Esophagus squamous epithelium (tissue), 5 donors: ENCODE measurements around the gene HNRNPAB. TPM values are rescaled to one million over a fixed set of nuclear protein-coding genes. Genes with fewer than 3 reads are reported as not detected.

Source experiments
- DNase-seq: peaks from one replicate; lab custom pipeline; 2025; lab: John Stamatoyannopoulos, UW
- H3K27ac ChIP-seq, 4 donors: fragments of 200-600 bp; sonication (generic); one replicate each; pipeline ENCODE4 v1.5.1; 2016 to 2019; ENCODE audit warnings: mild to moderate bottlenecking in 1 of 4
- H3K27me3 ChIP-seq, 4 donors: fragments of 200-600 bp; sonication (generic); 1 replicate in 3 of 4; 2 replicates in 1 of 4; pipeline versions ENCODE4 v1.5.1 to v1.6.0; 2017 to 2021; ENCODE audit warnings: antibody characterized with exemption in 1 of 4
- H3K36me3 ChIP-seq, 3 donors: fragments of 200-600 bp; sonication (generic); one replicate each; pipeline ENCODE4 v1.5.1; 2016 to 2019
- H3K4me1 ChIP-seq, 3 donors: fragments of 200-600 bp; sonication (generic); one replicate each; pipeline ENCODE4 v1.5.1; 2017 to 2019
- H3K4me3 ChIP-seq, 4 donors: fragments of 200-600 bp; sonication (generic); 1 replicate in 3 of 4; 2 replicates in 1 of 4; pipeline ENCODE4 v1.5.1; 2016 to 2019; ENCODE audit warnings: mild to moderate bottlenecking in 2 of 4, moderate library complexity in 1 of 4
- H3K9me3 ChIP-seq, 3 donors: fragments of 200-600 bp; sonication (generic); one replicate each; pipeline ENCODE4 v1.5.1; 2016 to 2019
- CTCF ChIP-seq, 6 experiments: fragments of 450-650 bp in 4 of 6; fragments of 200-600 bp in 2 of 6; sonication (generic) in 2 of 6; IDR thresholded peaks; one replicate each; pipeline ENCODE4 v1.5.1; 2016 to 2019; ENCODE audit warnings: antibody characterized with exemption in 6 of 6, mild to moderate bottlenecking in 4 of 6, moderate library complexity in 4 of 6
- POLR2A ChIP-seq, 4 donors: fragments of 450-650 bp; IDR thresholded peaks; one replicate each; pipeline ENCODE4 v1.6.1; 2017; ENCODE audit warnings: antibody characterized with exemption in 4 of 4, mild to moderate bottlenecking in 4 of 4, moderate library complexity in 3 of 4
- WGBS, 2 donors: methylation state at CpG; one replicate each; pipeline ENCODE4 v1.1.5; 2018; 5-methylcytosine and 5-hydroxymethylcytosine counted together
- intact Hi-C: fragments of 100-400 bp; cut with DNase I; formaldehyde crosslinking; loops from one replicate; pipeline ENCODE4 v1.15.0; 2022
- total RNA-seq, 4 donors: library from RNA; depleted of rRNA; stranded (reverse); fragments of >200 nt; gene quantifications; one replicate each; pipeline ENCODE4 v1.1.0, GENCODE V29; 2016
- donor health status: DM: yes; HTN: yes; CAD: no.

The HNRNPAB gene
- total RNA-seq, 4 donors from 2014 or later, result 123 to 150 (median 135) TPM

DNA sequence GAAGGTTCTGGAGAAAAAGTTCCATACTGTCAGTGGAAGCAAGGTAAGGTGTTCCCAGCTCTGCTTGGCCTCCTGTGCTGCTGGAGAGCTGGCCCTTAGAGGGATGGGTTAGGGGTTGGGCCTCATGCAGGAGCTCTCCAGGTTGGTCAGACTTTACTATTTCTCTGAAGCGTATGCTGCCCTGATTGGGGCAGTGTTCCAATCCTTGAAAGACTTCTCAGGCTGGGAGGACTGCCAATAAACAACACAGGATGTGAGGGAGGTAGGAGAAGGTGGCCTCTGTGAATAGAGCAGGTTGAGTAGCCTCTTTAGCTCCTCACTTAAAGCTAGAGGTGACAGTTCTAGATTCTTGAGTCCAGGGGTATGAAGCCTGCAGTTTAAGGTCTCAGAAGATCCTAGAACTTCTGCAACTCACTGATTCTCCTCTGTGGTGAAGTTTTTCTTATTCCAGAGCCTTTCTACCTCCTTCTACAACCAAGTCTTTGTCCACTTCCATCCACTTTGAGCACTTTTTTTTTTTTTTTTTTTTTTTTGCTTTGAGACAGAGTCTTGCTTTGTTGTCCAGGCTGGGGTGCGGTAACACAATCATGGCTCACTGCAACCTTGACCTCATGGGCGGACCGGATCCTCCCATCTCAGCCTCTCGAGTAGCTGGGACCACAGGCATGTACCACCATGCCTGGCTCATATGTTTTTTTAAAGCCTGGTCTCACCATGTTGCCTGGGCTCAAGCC, 3.0 kb downstream of the HNRNPAB start:
- no peak for DNase-seq
- Histone ChIP-seq H3K27ac (peak overlapping the region; percentile 50 to 99 (median 92)), H3K4me1 (peaks cover 19 to 52% (median 25%) of the 10 kb centered on the region in 3 donors), H3K27me3 (no peaks in the 10 kb centered on the region), H3K36me3 (peaks cover 30 to 60% (median 45%) of the 10 kb centered on the region in 3 donors), H3K9me3 (no peaks in the 10 kb centered on the region), H3K4me3 (no peak overlapping the region)
- WGBS, 2 donors, result 61 to 71% methylated on average over 4 of the region's 5 CpGs
- intact Hi-C loops, result no loop called here
- no peak for TF ChIP-seq POLR2A (IDR thresholded peaks at IDR 0.05)
- TF ChIP-seq CTCF (IDR thresholded peaks at IDR 0.05), result no peak

DNA sequence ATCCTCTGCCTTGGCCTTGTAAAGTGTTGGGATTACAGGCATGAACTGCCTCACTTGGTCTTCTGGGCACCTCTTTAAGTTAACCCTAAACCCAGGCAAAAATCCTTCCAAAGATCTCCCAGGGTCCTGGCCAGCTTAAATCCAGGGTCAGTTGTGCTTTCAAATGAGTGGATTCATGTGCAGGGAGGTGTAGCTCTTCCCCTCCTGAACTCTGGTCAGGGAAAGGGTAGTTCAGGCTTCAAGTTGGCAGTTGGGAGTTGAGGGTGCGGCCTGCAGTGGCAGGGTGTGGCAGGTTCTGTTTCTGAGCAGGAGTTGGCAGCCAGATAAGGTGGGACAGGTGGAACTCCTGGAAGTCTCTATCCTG, 3.6 kb downstream of the HNRNPAB start:
- DNase-seq, result no peak
- 56 to 67% methylated on average over 1 of the region's 1 CpG for WGBS, 2 donors
- H3K9me3 ChIP-seq, result no peaks in the 10 kb centered on the region
- no peaks in the 10 kb centered on the region for H3K27me3 ChIP-seq
- TF ChIP-seq CTCF (IDR thresholded peaks at IDR 0.05) (no peak), POLR2A (IDR thresholded peaks at IDR 0.05) (no peak)
- H3K27ac ChIP-seq, result peak overlapping the region in 3 of 4 donors; percentile 50 to 99 (median 67)
- no peak overlapping the region for H3K4me3 ChIP-seq
- intact Hi-C loops, result no loop called here
- H3K4me1 ChIP-seq, result peaks cover 19 to 51% (median 25%) of the 10 kb centered on the region in 3 donors
- H3K36me3 ChIP-seq, result peaks cover 35 to 66% (median 49%) of the 10 kb centered on the region in 3 donors

DNA sequence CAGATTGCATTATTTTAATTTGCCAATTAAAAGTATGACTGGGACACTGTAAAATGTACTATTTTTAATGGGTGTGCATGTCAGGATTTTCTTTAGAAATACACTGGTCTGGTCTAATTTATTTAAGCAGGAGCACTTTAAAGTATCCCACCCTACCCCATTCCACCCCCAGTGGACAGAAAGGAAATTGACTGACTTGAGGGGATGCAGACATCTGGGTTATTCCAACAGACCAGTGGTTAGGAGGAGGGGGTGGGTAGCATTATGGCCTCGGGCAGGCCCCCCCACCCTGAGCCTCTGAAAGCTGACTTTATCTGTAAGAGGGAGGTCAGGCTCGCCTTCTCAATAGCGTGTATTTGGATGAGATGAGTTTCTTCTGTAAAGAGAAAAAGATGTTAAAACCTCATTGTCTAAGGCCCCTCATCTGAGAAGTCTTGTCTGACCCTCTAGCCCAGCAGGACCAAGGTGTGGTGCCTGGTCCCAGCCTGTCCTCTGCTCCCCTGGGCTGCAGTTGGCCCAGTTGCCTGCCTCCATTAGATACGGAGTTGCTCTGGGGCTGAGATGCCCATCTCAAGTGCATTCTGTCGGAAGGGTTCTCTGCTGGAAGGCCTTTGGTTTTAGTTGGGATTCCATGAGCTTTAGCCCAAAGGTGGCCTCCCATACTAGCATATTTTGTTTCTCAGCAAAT, 4.4 kb downstream of the HNRNPAB start:
- intact Hi-C loops, result no loop called here
- peak overlapping the region in 2 of 4 donors; percentile 67 to 99 for H3K27ac ChIP-seq
- H3K36me3 ChIP-seq, result peaks cover 37 to 73% (median 56%) of the 10 kb centered on the region in 3 donors
- H3K9me3 ChIP-seq, result no peaks in the 10 kb centered on the region
- peaks cover 19 to 48% (median 25%) of the 10 kb centered on the region in 3 donors for H3K4me1 ChIP-seq
- H3K4me3 ChIP-seq, result no peak overlapping the region
- H3K27me3 ChIP-seq, result no peaks in the 10 kb centered on the region
- DNase-seq, result no peak
- WGBS, 2 donors, result 65 to 72% methylated on average over 3 to 5 of the region's 5 CpGs
- TF ChIP-seq POLR2A (IDR thresholded peaks at IDR 0.05) (no peak), CTCF (IDR thresholded peaks at IDR 0.05) (peak in 1 of 6 experiments; percentile 8)

DNA sequence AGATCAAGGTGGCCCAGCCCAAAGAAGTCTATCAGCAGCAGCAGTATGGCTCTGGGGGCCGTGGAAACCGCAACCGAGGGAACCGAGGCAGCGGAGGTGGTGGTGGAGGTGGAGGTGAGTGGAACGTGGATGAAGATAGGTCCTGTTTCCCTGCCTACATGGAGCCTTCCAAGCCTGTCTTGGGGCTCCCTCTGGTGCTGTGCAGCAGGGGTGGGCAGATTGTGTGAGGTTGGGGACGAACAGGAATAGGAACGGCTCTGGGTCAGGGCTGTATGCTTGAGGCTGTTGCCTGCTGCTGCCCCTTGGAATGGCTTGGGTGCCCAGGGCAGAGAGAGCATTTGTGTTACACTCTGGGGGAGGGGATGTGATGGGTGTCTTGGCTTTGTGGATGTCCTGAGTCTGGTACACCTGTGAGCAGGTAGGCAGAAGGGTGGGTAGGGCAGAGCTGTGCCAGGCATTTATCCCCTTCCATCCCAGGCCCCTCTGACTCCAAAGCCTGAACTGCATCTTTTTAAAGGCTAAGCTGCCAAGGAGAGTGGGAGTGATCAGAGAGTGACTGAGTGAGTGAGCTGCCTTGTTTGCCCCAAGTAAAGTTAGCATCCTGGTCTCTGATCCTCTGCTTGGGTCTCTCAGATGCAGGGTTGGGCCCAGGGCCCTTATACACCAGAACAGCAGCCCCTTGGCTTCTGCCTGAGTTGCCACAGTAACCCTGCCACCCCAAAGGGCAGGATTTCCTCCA, 5.2 kb downstream of the HNRNPAB start:
- 61 to 92% methylated on average over 4 to 8 of the region's 8 CpGs for WGBS, 2 donors
- intact Hi-C loops, result no loop called here
- peaks cover 19 to 45% (median 25%) of the 10 kb centered on the region in 3 donors for H3K4me1 ChIP-seq
- peak overlapping the region in 1 of 4 donors; percentile 99 for H3K27ac ChIP-seq
- no peak for TF ChIP-seq CTCF (IDR thresholded peaks at IDR 0.05)
- TF ChIP-seq POLR2A (IDR thresholded peaks at IDR 0.05), result no peak
- peaks cover 45 to 82% (median 65%) of the 10 kb centered on the region in 3 donors for H3K36me3 ChIP-seq
- H3K4me3 ChIP-seq, result no peak overlapping the region
- no peak for DNase-seq
- H3K9me3 ChIP-seq, result no peaks in the 10 kb centered on the region
- no peaks in the 10 kb centered on the region for H3K27me3 ChIP-seq
